ENCODE measurements around the gene LRP1B. TPM values are rescaled to one million over a fixed set of nuclear protein-coding genes. Genes with fewer than 3 reads are reported as not detected.

Gene LRP1B
- total RNA-seq, 1 experiment from 2014 or later = 0.17 TPM

- no peaks in the 10 kb centered on the region for H3K36me3 ChIP-seq (replicated peaks; ENCODE audit: control insufficient read depth, insufficient read depth, low read length)
- no peak overlapping the region for H3K4me3 ChIP-seq (ENCODE audit: insufficient read depth, low read depth, low read length)
- H3K27me3 ChIP-seq (ENCODE audit: control insufficient read depth, insufficient read depth, low read length) = no peaks in the 10 kb centered on the region
- no peak for DNase-seq
These were observed 189.6 kb downstream of the LRP1B start for GRCh38 chr2:141941210-141941714.

DNA sequence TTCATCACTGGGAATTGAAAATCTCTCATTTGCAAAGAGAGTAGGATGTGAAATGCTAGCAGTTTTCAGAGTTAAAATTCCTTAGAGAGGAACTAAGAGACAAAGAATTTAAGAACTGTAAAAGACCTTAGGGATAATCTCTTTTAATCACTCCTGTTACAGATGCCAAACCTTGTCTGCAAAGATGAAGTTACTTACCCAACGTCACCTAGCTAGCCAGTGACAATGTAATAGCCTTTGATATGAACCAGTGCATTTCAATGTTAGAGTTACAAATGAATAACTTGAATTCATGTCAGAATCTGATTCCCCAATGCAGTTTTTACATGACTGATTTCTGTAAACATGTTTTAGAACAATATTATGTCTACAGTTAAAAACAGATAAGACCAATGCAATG, 190.1 kb downstream of the LRP1B start:
- Histone ChIP-seq H3K27me3 (ENCODE audit: control insufficient read depth, insufficient read depth, low read length) (no peaks in the 10 kb centered on the region), H3K4me3 (ENCODE audit: insufficient read depth, low read depth, low read length) (no peak overlapping the region), H3K36me3 (replicated peaks; ENCODE audit: control insufficient read depth, insufficient read depth, low read length) (no peaks in the 10 kb centered on the region)
- DNase-seq = no peak

GRCh38 chr2:141933226-141933625, 197.6 kb downstream of the LRP1B start:
- no peaks in the 10 kb centered on the region for H3K36me3 ChIP-seq (replicated peaks; ENCODE audit: control insufficient read depth, insufficient read depth, low read length)
- no peaks in the 10 kb centered on the region for H3K27me3 ChIP-seq (ENCODE audit: control insufficient read depth, insufficient read depth, low read length)
- DNase-seq = no peak
- H3K4me3 ChIP-seq (ENCODE audit: insufficient read depth, low read depth, low read length) = no peak overlapping the region

- H3K4me3 ChIP-seq (ENCODE audit: insufficient read depth, low read depth, low read length) = no peak overlapping the region
- H3K27me3 ChIP-seq (ENCODE audit: control insufficient read depth, insufficient read depth, low read length) = no peaks in the 10 kb centered on the region
- no peak for DNase-seq
- H3K36me3 ChIP-seq (replicated peaks; ENCODE audit: control insufficient read depth, insufficient read depth, low read length) = no peaks in the 10 kb centered on the region
These were observed 198.6 kb downstream of the LRP1B start for GRCh38 chr2:141932261-141932660.

DNA sequence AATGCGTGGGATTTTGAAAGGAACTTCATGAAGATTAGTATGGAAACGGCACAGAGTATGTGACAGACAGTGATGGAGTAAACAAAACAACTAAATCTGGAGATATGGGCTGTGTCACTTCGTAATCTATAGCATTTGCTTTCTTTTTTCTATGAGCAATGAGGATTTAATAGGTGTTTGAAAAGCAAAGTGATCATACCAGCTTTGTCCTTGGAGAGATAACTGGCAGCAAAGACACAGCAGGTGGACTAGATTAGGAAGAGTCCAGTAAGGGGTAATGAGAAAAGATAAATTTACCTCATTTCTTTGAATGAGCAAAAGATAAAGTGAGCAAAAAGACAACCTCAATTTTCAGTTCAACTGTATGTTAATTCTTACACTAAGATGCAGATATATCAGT, 199.0 kb downstream of the LRP1B start:
- no peaks in the 10 kb centered on the region for H3K27me3 ChIP-seq (ENCODE audit: control insufficient read depth, insufficient read depth, low read length)
- no peaks in the 10 kb centered on the region for H3K36me3 ChIP-seq (replicated peaks; ENCODE audit: control insufficient read depth, insufficient read depth, low read length)
- no peak overlapping the region for H3K4me3 ChIP-seq (ENCODE audit: insufficient read depth, low read depth, low read length)
- no peak for DNase-seq

DNA sequence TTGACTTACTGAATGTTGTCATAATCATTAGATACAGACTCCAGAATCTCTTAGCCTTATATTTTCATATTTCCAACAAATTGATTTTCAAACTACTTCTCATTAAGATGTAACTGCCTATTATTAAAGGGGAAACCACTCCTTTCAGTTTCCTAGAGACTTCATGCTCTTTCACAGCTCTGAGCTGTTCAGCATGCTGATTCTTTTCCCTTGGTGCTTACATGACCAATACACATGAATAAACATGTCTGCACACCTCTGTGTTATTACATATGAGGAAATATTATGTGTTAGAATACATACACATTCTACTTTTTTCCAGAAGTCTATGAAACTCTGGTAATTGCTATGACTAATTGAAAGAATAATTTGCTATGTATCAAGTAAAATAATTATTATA, 200.0 kb downstream of the LRP1B start:
- Histone ChIP-seq H3K36me3 (replicated peaks; ENCODE audit: control insufficient read depth, insufficient read depth, low read length) (no peaks in the 10 kb centered on the region), H3K27me3 (ENCODE audit: control insufficient read depth, insufficient read depth, low read length) (no peaks in the 10 kb centered on the region), H3K4me3 (ENCODE audit: insufficient read depth, low read depth, low read length) (no peak overlapping the region)
- DNase-seq = no peak

DNA sequence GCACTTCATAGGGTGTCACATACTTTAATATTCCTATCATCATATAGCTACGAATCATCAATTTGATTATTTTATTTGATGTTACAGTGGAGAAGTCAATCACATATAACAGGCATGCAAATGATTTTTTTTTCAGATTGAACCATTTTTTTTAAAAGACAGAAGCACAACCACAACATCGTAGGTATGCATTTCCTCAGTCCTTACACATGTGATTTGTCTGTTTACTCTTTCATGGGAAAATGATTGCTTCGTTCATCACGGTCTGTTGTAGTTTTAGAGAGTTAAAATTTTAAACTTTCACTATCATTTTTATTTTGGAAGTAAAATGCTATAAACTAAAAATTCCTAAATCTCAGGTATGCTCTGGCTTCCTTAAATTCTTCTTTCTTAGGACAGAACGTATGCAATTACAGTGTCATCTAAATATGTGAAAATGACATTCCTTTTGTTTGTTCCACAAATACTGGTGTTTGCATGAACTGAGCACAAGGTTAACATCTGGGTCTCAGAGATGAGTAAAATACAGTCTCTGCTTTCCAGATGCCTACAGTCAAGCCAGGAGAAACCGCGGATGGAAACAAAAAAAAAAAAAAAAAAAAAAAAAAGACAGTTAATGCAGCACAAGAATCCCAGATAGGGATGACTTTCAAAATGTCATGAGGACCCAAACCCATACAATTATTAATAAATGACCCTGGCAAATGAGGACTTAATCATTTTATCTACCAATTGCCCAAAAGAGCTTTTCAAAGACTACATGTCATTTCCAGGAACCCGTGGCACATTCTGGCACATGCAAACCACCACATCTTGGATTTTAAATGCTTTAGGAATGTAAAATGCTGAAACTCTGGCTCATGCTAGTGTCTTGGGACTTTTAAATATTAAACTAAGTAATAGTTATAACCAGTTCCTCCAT, 201.2 kb downstream of the LRP1B start:
- Histone ChIP-seq H3K36me3 (replicated peaks; ENCODE audit: control insufficient read depth, insufficient read depth, low read length) (no peaks in the 10 kb centered on the region), H3K27me3 (ENCODE audit: control insufficient read depth, insufficient read depth, low read length) (no peaks in the 10 kb centered on the region), H3K4me3 (ENCODE audit: insufficient read depth, low read depth, low read length) (no peak overlapping the region)
- DNase-seq = no peak

GRCh38 chr2:141928476-141928875, 202.3 kb downstream of the LRP1B start:
- Histone ChIP-seq H3K27me3 (ENCODE audit: control insufficient read depth, insufficient read depth, low read length) (no peaks in the 10 kb centered on the region), H3K36me3 (replicated peaks; ENCODE audit: control insufficient read depth, insufficient read depth, low read length) (no peaks in the 10 kb centered on the region), H3K4me3 (ENCODE audit: insufficient read depth, low read depth, low read length) (no peak overlapping the region)
- no peak for DNase-seq

GRCh38 chr2:141927536-141927935, 203.3 kb downstream of the LRP1B start:
- no peak for DNase-seq
- H3K36me3 ChIP-seq (replicated peaks; ENCODE audit: control insufficient read depth, insufficient read depth, low read length) = no peaks in the 10 kb centered on the region
- no peaks in the 10 kb centered on the region for H3K27me3 ChIP-seq (ENCODE audit: control insufficient read depth, insufficient read depth, low read length)

GRCh38 chr2:141925511-141925910, 205.3 kb downstream of the LRP1B start:
- H3K36me3 ChIP-seq (replicated peaks; ENCODE audit: control insufficient read depth, insufficient read depth, low read length) = no peaks in the 10 kb centered on the region
- DNase-seq = no peak
- H3K27me3 ChIP-seq (ENCODE audit: control insufficient read depth, insufficient read depth, low read length) = no peaks in the 10 kb centered on the region
- H3K4me3 ChIP-seq (ENCODE audit: insufficient read depth, low read depth, low read length) = no peak overlapping the region

More at GRCh38 chr2:141927536-141927935, 203.3 kb downstream of the LRP1B start:
- H3K4me3 ChIP-seq (ENCODE audit: insufficient read depth, low read depth, low read length) = no peak overlapping the region

DNA sequence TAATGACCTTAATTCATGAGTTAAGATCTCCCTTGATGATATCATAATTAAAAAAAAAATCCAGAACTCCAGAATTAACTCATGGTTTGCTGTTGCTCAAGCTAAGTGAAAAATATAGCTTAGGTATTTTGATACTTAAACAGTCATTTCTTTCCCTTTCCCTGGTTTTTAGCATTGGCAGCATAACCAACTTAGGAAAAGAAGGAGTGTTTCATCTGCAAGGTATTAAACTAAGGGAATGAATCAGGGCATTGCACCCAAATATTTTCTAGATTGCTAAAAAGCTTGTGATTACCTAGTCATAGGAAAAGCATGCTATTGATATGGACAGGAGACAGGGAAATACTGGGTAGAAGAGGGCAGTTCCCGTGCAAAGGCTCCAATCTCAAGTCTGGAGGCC, 207.2 kb downstream of the LRP1B start:
- no peak for DNase-seq
- Histone ChIP-seq H3K36me3 (replicated peaks; ENCODE audit: control insufficient read depth, insufficient read depth, low read length) (no peaks in the 10 kb centered on the region), H3K4me3 (ENCODE audit: insufficient read depth, low read depth, low read length) (no peak overlapping the region), H3K27me3 (ENCODE audit: control insufficient read depth, insufficient read depth, low read length) (no peaks in the 10 kb centered on the region)

DNA sequence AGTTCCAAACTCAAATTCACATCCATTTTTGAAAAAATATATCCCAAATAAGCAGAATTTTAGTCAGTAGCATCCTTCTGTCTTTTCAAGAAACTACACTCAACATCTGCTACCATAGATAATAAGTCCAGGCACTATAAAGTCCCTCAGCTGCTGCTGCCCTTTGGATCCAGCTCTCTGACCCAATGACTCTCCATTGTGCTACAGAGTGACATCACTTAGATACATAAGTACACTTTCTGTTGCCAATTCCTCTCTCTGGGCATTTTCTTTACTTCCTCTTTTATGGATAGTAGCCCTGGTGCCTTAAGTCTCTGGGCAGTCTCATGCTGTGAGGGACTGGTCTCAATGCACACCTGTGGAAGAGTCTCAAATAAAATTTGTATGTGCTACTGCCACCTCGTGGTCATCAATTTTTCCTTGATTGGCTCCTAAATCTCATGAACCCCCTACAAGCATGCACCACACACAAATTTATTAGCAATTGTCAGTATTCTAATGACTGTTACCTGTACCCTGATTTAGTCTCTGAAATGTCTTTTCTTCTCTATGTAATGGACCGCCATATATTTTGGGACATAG, 219.2 kb downstream of the LRP1B start:
- Histone ChIP-seq H3K36me3 (replicated peaks; ENCODE audit: control insufficient read depth, insufficient read depth, low read length) (no peaks in the 10 kb centered on the region), H3K4me3 (ENCODE audit: insufficient read depth, low read depth, low read length) (no peak overlapping the region), H3K27me3 (ENCODE audit: control insufficient read depth, insufficient read depth, low read length) (no peaks in the 10 kb centered on the region)
- DNase-seq = peak; percentile 10

DNA sequence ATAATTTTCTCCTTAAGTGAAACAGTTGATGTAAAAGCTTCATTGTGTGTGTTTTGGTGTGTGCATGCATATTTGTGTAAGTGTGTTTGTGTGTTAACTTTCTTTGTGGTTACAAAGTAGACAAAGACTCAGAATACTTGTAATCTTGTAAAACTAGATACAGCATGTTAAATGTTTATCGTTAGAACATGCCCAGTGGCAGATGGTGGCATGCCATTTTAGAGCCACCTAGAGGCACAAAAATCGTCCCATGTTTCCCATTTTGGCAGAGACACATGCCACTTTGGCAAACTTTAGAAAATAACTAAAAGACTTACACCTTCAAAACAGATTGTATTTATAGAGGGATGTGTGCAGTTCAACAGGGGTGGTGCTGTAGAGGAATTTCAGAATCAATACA, 224.1 kb downstream of the LRP1B start:
- Histone ChIP-seq H3K4me3 (ENCODE audit: insufficient read depth, low read depth, low read length) (no peak overlapping the region), H3K36me3 (replicated peaks; ENCODE audit: control insufficient read depth, insufficient read depth, low read length) (no peaks in the 10 kb centered on the region), H3K27me3 (ENCODE audit: control insufficient read depth, insufficient read depth, low read length) (no peaks in the 10 kb centered on the region)
- no peak for DNase-seq

- DNase-seq = no peak
- Histone ChIP-seq H3K27me3 (ENCODE audit: control insufficient read depth, insufficient read depth, low read length) (no peaks in the 10 kb centered on the region), H3K36me3 (replicated peaks; ENCODE audit: control insufficient read depth, insufficient read depth, low read length) (no peaks in the 10 kb centered on the region), H3K4me3 (ENCODE audit: insufficient read depth, low read depth, low read length) (no peak overlapping the region)
These were observed 230.0 kb downstream of the LRP1B start for GRCh38 chr2:141900826-141901225.

DNA sequence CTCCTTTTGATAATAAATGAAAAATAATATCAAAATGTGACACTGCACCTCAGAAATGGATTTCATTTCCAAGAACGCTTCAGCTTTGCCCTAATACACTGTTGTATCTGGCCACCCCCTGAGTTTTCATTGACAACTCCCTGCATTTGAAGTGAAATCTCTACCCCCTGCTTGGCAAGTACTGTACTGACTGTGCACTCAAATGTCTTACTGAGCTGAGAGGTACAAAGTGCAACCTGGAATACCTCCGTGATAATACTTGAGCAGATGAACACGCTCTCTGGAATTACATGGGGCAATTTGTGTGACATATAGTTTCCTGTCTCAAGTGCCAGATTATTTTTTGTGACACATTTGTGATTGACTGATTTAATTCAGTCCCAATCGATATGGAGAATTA, 231.1 kb downstream of the LRP1B start:
- H3K27me3 ChIP-seq (ENCODE audit: control insufficient read depth, insufficient read depth, low read length) = no peaks in the 10 kb centered on the region
- no peaks in the 10 kb centered on the region for H3K36me3 ChIP-seq (replicated peaks; ENCODE audit: control insufficient read depth, insufficient read depth, low read length)
- DNase-seq = no peak
- H3K4me3 ChIP-seq (ENCODE audit: insufficient read depth, low read depth, low read length) = no peak overlapping the region

All from H7 (cell line).